Heart right ventricle (tissue), 16 donors: ENCODE measurements around the gene YEATS2. TPM values are rescaled to one million over a fixed set of nuclear protein-coding genes. Genes with fewer than 3 reads are reported as not detected.
A peak's percentile ranks its signal among the peaks of the same experiment; 100 is the strongest.

Source experiments
- ATAC-seq, 8 donors: fragments of 200-7000 bp; cut with Tn5 transposase; one replicate each; pipeline ENCODE4 v1.9.1; 2020; ENCODE audit warnings: mild to moderate bottlenecking in 8 of 8, moderate library complexity in 8 of 8, moderate number of reproducible peaks in 1 of 8
- DNase-seq, 2 donors: peaks; one replicate each; pipeline ENCODE4 v3.0.0-alpha.2; 2020
- H3K27ac ChIP-seq, 10 donors: fragments of 200-600 bp; sonication (generic) in 2 of 10; one replicate each; pipeline versions ENCODE4 v1.5.0 to v1.8.0; 2020 to 2022; ENCODE audit warnings: mild to moderate bottlenecking in 3 of 10
- H3K27me3 ChIP-seq, 7 donors: fragments of 200-600 bp; one replicate each; pipeline ENCODE4 v1.8.0; 2021 to 2022; ENCODE audit warnings: mild to moderate bottlenecking in 2 of 7
- H3K36me3 ChIP-seq, 9 donors: fragments of 200-600 bp; sonication (generic) in 1 of 9; one replicate each; pipeline versions ENCODE4 v1.5.0 to v1.8.0; 2020 to 2022; ENCODE audit warnings: mild to moderate bottlenecking in 2 of 9
- H3K4me1 ChIP-seq, 9 donors: fragments of 200-600 bp; sonication (generic) in 1 of 9; one replicate each; pipeline versions ENCODE4 v1.5.0 to v1.8.0; 2020 to 2022; ENCODE audit warnings: mild to moderate bottlenecking in 4 of 9
- H3K4me3 ChIP-seq, 10 donors: fragments of 200-600 bp; sonication (generic) in 2 of 10; one replicate each; pipeline versions ENCODE4 v1.5.0 to v1.8.0; 2020 to 2022; ENCODE audit warnings: mild to moderate bottlenecking in 7 of 10, moderate library complexity in 2 of 10
- H3K9me3 ChIP-seq, 11 donors: fragments of 200-600 bp in 10 of 11; sonication (generic) in 2 of 11; one replicate each; pipeline versions ENCODE4 v1.5.0 to v1.8.0; 2013 to 2022; ENCODE audit warnings: mild to moderate bottlenecking in 2 of 11, control low read depth in 1 of 11, moderate library complexity in 1 of 11
- CTCF ChIP-seq, 9 donors: fragments of 200-600 bp; sonication (generic) in 2 of 9; IDR thresholded peaks; one replicate each; pipeline versions ENCODE4 v1.5.0 to v1.8.0; 2021 to 2022; ENCODE audit warnings: antibody characterized with exemption in 9 of 9, mild to moderate bottlenecking in 5 of 9, moderate library complexity in 1 of 9
- WGBS, 2 donors: extraction: QIAGEN DNeasy Blood & Tissue Kit; methylation state at CpG; one replicate each; pipeline ENCODE4 v1.1.7; 2013; ENCODE audit warnings: inconsistent platforms in 1 of 2; 5-methylcytosine and 5-hydroxymethylcytosine counted together
- intact Hi-C, 10 donors: fragments of 100-400 bp; cut with DNase I; formaldehyde crosslinking; loops; one replicate each; pipeline versions ENCODE4 v1.11.1 to v1.14.2; 2022
- polyA plus RNA-seq, 2 donors: library from polyadenylated mRNA; stranded (reverse); fragments of 200-250 nt; gene quantifications; one replicate each; pipeline ENCODE4 v1.2.3, GENCODE V29; 2013
- total RNA-seq, 10 donors: library from RNA; stranded (reverse); fragmentation: NEBNext Ultra II Directional in 3 of 10; extraction: Animal tissue kit (Norgen Biotek cat#: 25700) in 3 of 10; gene quantifications; one replicate each; pipeline versions ENCODE4 v1.2.1 to v1.2.4, GENCODE V29; 2021 to 2023
- donor health status: Arrhythmogenic right ventricular cardiomyopathy.
- donor health status: ischemic (EF 13 %, LVEDD 7.1; RV severe dilation, severe dysfunction).
- donor health status: healthy with polysubstance abuse.
- donor health status: DM: no; HTN: yes; CAD: no.
- donor health status: DM: no; HTN: no; CAD: no.
- donor health status: ischemic (EF 25% LVEDD 6.9; RV normal size, moderate dysfunction).
- donor health status: ischemic (EF 25% LVEDD 5.7; RV mildly dilated, moderate dysfunction).
- donor health status: healthy.
- donor health status: DM: yes; HTN: yes; CAD: no.
- donor health status: Ischemic cardiomyopathy.
- donor health status: ischemic (EF 35%, LVEDD 5.7; RV mildly dilated, moderate dysfunction).
- donor health status: nonischemic (EF 11% LVEDD 7.7; RV severe dilation, severe dysfunction).
- donor health status: DM: yes; HTN: yes; CAD: no.
- donor health status: PGD.
- donor health status: ischemic (EF 29% LVEDD 5.4; RV normal size, mild dysfunction).
- donor health status: nonischemic (EF 23%, LVEDD 6.1; RV moderate dilation, normal function).

Gene YEATS2
- total and polyA plus RNA-seq, 12 donors: 4.6 to 22.2 (median 10.1) TPM

- Histone ChIP-seq H3K4me1 (peaks cover 7 to 32% (median 16%) of the 10 kb centered on the region in 9 donors), H3K4me3 (peak within 1 kb of the TSS; percentile 53 to 66 (median 63)), H3K9me3 (no peaks in the 10 kb centered on the region), H3K36me3 (peaks cover 0 to 30% (median 0%) of the 10 kb centered on the region in 9 donors), H3K27me3 (peaks cover 0 to 10% (median 0%) of the 10 kb centered on the region in 7 donors), H3K27ac (peak within 1 kb of the TSS in 2 of 10 donors; percentile 15 to 65)
- WGBS, 2 donors: 8 to 17% methylated on average over 35 to 69 of the region's 69 CpGs
- DNase-seq (peak in 1 of 2 donors; percentile 36), ATAC-seq (peak; percentile 19 to 69 (median 56))
- peak in 6 of 9 donors; percentile 20 to 45 (median 34) for TF ChIP-seq CTCF (IDR thresholded peaks at IDR 0.05)
- intact Hi-C loops: no loop called here
Measured at GRCh38 chr3:183825456-183826161, 128.0 kb downstream of the YEATS2 start, which contains the start of gene MAP6D1. Gene MAP6D1, minus strand, starts transcription at chr3:183825577. Its CDS starts 30 bp downstream, at chr3:183825547.

- Histone ChIP-seq H3K4me3 (no peak overlapping the region), H3K27ac (peak overlapping the region in 1 of 10 donors; percentile 65), H3K27me3 (peaks cover 0 to 10% (median 0%) of the 10 kb centered on the region in 7 donors), H3K9me3 (no peaks in the 10 kb centered on the region), H3K36me3 (peaks cover 0 to 40% (median 0%) of the 10 kb centered on the region in 9 donors), H3K4me1 (peaks cover 7 to 32% (median 16%) of the 10 kb centered on the region in 9 donors)
- ATAC-seq: peak in 6 of 8 donors; percentile 30 to 64 (median 42)
- DNase-seq: peak in 1 of 2 donors; percentile 25
- TF ChIP-seq CTCF (IDR thresholded peaks at IDR 0.05): no peak
- WGBS, 2 donors: 92 to 95% methylated on average over 14 of the region's 14 CpGs
- intact Hi-C loops: no loop called here
Measured at GRCh38 chr3:183826448-183827250, 129.1 kb downstream of the YEATS2 start.

GRCh38 chr3:183827809-183828537 lies 130.4 kb downstream of the YEATS2 start:
- TF ChIP-seq CTCF (IDR thresholded peaks at IDR 0.05): no peak
- Histone ChIP-seq H3K4me3 (no peak overlapping the region), H3K9me3 (no peaks in the 10 kb centered on the region), H3K36me3 (peaks cover 0 to 53% (median 4%) of the 10 kb centered on the region in 9 donors), H3K27ac (peak overlapping the region in 1 of 10 donors; percentile 4), H3K27me3 (peaks cover 0 to 10% (median 0%) of the 10 kb centered on the region in 7 donors), H3K4me1 (peaks cover 7 to 32% (median 16%) of the 10 kb centered on the region in 9 donors)
- 72 to 79% methylated on average over 14 of the region's 14 CpGs for WGBS, 2 donors
- ATAC-seq: peak in 1 of 8 donors; percentile 3
- intact Hi-C loops: no loop called here
- DNase-seq: no peak

GRCh38 chr3:183828538-183828870 lies 130.9 kb downstream of the YEATS2 start:
- peaks cover 7 to 32% (median 16%) of the 10 kb centered on the region in 9 donors for H3K4me1 ChIP-seq
- ATAC-seq (no peak), DNase-seq (no peak)
- H3K9me3 ChIP-seq: no peaks in the 10 kb centered on the region
- H3K4me3 ChIP-seq: no peak overlapping the region
- 93 to 96% methylated on average over 7 of the region's 7 CpGs for WGBS, 2 donors
- peaks cover 0 to 10% (median 0%) of the 10 kb centered on the region in 7 donors for H3K27me3 ChIP-seq
- peaks cover 0 to 59% (median 9%) of the 10 kb centered on the region in 9 donors for H3K36me3 ChIP-seq
- peak overlapping the region in 1 of 10 donors; percentile 4 for H3K27ac ChIP-seq
- TF ChIP-seq CTCF (IDR thresholded peaks at IDR 0.05): no peak
- intact Hi-C loops: no loop called here
